Common myeloid progenitor, CD34-positive (primary cell): ENCODE data around the gene ATG9A.

Source experiments
- CTCF ChIA-PET: fragments of 350-600 bp; sonication (Branson Sonifier 250); formaldehyde crosslinking; loops from one replicate; lab custom pipeline; 2021; ENCODE audit warnings: antibody characterized with exemption; lab: Charles Lee
- POLR2A ChIA-PET: fragments of 350-600 bp; sonication (Branson Sonifier 250); formaldehyde crosslinking; loops from one replicate; lab custom pipeline; 2021; ENCODE audit warnings: antibody characterized with exemption; lab: Charles Lee
- DNase-seq, 3 donors: peaks; one replicate each; pipeline versions ENCODE4 v3.0.0 to v3.0.0-alpha.2; 2013
- H3K27ac ChIP-seq, 2 experiments: 1 replicate in 1 of 2; 2 replicates in 1 of 2; pipeline ENCODE4 v1.7.0; 2013; ENCODE audit warnings: inconsistent platforms in 2 of 2, low read length in 2 of 2, mild to moderate bottlenecking in 2 of 2, low read depth in 1 of 2, moderate library complexity in 1 of 2; ENCODE audit not compliant: severe bottlenecking in 2 of 2, insufficient read depth in 1 of 2, poor library complexity in 1 of 2
- H3K27me3 ChIP-seq, 5 experiments: replicated peaks in 2 of 5; 1 replicate in 3 of 5; 2 replicates in 2 of 5; pipeline versions ENCODE4 v1.6.1 to v1.7.0; 2013; ENCODE audit warnings: low read length in 4 of 5, mild to moderate bottlenecking in 2 of 5, moderate library complexity in 2 of 5, inconsistent platforms in 1 of 5; ENCODE audit not compliant: insufficient read depth in 5 of 5, control insufficient read depth in 4 of 5
- H3K36me3 ChIP-seq, 4 experiments: 1 replicate in 2 of 4; 2 replicates in 2 of 4; pipeline versions ENCODE4 v1.6.1 to v1.7.0; 2013; ENCODE audit warnings: low read length in 3 of 4, control low read depth in 1 of 4, mild to moderate bottlenecking in 1 of 4; ENCODE audit not compliant: control insufficient read depth in 4 of 4, insufficient read depth in 4 of 4
- H3K4me1 ChIP-seq, 4 experiments: 1 replicate in 3 of 4; 2 replicates in 1 of 4; pipeline versions ENCODE4 v1.6.1 to v1.7.1; 2013; ENCODE audit warnings: low read length in 3 of 4, mild to moderate bottlenecking in 3 of 4, control low read depth in 1 of 4, inconsistent platforms in 1 of 4, moderate library complexity in 1 of 4; ENCODE audit not compliant: control insufficient read depth in 4 of 4, insufficient read depth in 4 of 4; ENCODE audit errors: control extremely low read depth in 1 of 4
- H3K4me3 ChIP-seq, 7 experiments: 1 replicate in 4 of 7; 2 replicates in 3 of 7; pipeline versions ENCODE4 v1.5.1 to v1.7.0; 2013; ENCODE audit warnings: mild to moderate bottlenecking in 7 of 7, low read length in 6 of 7, moderate library complexity in 6 of 7, inconsistent platforms in 2 of 7, low read depth in 2 of 7, control low read depth in 1 of 7; ENCODE audit not compliant: insufficient read depth in 4 of 7, control insufficient read depth in 1 of 7; ENCODE audit errors: extremely low read depth in 1 of 7
- H3K9me3 ChIP-seq, 5 experiments: 1 replicate in 4 of 5; 2 replicates in 1 of 5; pipeline versions ENCODE4 v1.6.1 to v1.7.1; 2013; ENCODE audit warnings: low read length in 4 of 5, mild to moderate bottlenecking in 2 of 5, inconsistent platforms in 1 of 5, low read depth in 1 of 5, moderate library complexity in 1 of 5; ENCODE audit not compliant: control insufficient read depth in 4 of 5, insufficient read depth in 2 of 5; ENCODE audit errors: control extremely low read depth in 1 of 5
- WGBS: methylation state at CpG from one replicate; pipeline ENCODE4 v1.1.5; 2013; ENCODE audit not compliant: insufficient coverage; 5-methylcytosine and 5-hydroxymethylcytosine counted together

The ATG9A gene

DNA sequence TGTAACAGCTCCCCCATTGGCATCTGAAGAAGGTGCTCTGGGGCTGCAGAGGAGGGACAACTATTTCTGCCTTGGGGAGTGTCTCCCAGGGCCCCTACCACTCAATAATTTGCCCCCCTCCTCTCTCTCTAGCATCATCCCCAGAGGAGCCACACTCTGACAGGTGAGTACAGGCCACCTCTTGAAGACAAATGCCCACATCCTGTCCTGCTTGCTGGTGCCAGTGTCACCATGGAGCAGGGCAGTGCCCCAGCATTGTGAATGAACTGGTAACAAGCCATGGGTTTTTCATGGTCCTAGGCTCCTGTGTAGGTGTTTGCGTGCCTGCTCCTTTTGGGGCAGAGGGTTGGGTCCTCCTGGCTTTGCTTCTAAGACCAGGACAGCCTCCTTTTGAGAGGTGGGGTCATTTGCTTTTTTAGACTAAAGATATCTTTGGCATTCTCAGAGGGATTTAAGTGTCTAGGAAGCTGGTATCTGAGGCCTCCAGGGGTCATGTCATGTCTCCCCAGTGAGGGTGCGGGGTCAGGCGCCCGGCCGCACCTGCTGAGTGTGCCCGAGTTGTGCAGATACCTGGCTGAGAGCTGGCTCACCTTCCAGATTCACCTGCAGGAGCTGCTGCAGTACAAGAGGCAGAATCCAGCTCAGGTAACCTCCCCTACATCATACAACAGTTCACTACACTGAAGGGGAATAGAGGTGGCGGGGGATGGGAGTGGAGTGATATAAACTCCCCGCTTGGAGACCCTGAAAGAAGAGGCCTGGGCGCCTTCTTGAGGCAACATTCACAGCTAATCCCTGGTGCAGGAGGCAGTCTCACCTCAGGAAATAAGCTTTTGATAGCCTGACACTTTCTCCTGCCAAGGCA, 49.6 kb downstream of the ATG9A start:
- WGBS: 99% methylated on average over 6 of the region's 9 CpGs
- no peak for DNase-seq
- CTCF ChIA-PET: interaction anchor here (0.8 to 7.4 kb wide), 9 partner anchors 9 to 30 kb away, joined by 3 to 84 read pairs (median 4); partner anchors contain the start of genes SLC23A3 and ZFAND2B
- POLR2A ChIA-PET: interaction anchor here (0.6 kb wide), 1 partner anchor 32 kb away, joined by 4 read pairs; no protein-coding TSS in a partner anchor
- Histone ChIP-seq H3K27ac (no peak overlapping the region), H3K9me3 (no peaks in the 10 kb centered on the region), H3K27me3 (no peaks in the 10 kb centered on the region), H3K36me3 (peaks cover 12 to 53% (median 49%) of the 10 kb centered on the region in 4 experiments), H3K4me3 (peak overlapping the region in 4 of 7 experiments; percentile 75 to 95 (median 88)), H3K4me1 (peaks cover 12 to 69% (median 51%) of the 10 kb centered on the region in 4 experiments)

DNA sequence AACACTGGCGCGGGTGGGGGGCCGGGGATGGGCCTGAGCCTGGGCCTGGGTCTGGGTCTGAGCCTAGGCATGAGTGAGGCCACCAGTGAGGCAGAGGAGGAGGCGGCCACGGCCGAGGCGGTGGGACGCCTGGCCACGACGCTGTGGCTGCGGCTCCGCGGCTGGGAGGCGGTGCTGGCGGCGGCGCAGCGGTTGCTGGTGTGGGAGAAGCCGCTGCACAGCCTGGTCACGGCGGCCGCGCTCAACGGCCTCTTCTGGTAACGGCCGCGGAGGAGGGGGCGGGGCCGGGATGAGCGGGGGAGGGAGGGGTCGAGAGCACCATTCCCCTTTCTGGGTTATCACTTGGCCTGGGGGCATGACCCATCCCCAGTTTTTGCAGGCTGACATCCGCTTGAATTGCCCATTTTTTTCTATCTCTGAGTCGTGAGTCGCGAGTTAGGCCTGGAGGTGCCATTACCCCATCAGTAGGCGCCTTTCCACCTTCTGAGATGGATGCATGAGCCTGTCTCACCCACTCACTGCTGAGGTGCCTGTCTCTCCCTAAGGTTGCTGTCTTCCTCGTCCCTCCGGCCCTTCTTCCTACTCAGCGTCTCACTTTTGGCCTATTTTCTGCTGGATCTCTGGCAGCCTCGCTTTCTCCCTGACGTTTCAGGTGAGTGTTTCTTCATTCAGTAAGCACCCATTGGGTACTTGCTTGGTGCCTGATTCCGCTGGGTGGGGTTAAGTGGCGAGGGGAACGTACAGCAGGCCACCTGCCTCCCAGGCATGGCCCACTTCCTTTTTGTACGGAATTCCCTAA, 50.9 kb downstream of the ATG9A start:
- Histone ChIP-seq H3K9me3 (no peaks in the 10 kb centered on the region), H3K4me1 (peaks cover 12 to 72% (median 51%) of the 10 kb centered on the region in 4 experiments), H3K4me3 (peak overlapping the region; percentile 59 to 95 (median 75)), H3K27me3 (no peaks in the 10 kb centered on the region), H3K27ac (peak overlapping the region; percentile 12 to 94), H3K36me3 (peaks cover 12 to 57% (median 47%) of the 10 kb centered on the region in 4 experiments)
- no peak for DNase-seq
- POLR2A ChIA-PET: no interaction called here
- 3% methylated on average over 29 of the region's 45 CpGs for WGBS
- CTCF ChIA-PET: interaction anchor here (0.9 to 7.4 kb wide), 6 partner anchors 7 to 31 kb away, joined by 3 to 84 read pairs (median 22); partner anchors contain the start of genes SLC23A3 and ZFAND2B

DNA sequence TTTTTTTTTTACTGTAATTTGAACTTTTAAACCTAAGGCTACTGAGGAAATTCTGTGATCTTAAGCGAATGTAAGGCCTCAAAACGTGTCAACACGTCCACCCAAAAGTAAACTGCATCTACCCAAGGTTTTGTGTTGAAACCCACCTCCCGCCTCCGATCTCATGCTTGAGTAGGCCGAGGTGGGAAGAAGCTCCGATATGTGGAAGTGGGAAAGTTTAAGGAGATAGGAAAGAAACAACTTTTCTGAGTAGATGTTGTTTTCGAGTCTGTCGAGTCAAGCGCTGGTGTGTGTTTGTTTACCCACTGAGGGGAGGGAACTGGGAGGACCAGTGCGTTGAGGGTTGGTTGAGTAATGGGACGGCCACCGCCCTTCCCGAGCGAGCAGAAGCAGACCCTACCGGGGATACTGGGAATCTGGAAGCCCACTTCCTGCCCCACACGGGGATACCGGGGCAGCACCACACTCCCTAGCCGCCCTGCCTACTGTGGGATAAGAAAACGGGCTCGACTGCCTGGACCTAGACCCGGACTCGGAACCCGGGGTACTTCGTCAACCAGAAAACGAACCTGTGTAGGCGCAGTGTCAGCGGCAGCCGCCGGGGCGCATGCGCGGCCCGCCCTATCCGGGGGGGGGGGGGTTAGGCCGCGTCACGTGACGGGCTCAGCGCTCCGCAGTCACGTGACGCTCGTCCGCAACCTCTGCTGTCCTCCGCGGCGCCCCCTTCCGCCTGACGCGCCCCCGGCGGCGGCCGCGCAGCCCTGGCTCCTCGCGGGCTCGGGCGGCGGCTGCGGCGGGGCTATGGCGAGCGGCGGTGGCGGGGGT, 51.7 kb downstream of the ATG9A start, which contains the start of gene RETREG2:
RETREG2 (plus strand) TSS at position 724 of the 825 bp plus-strand sequence; CDS start at position 802, 78 bp downstream.
- Histone ChIP-seq H3K27me3 (no peaks in the 10 kb centered on the region), H3K27ac (peak within 1 kb of the TSS; percentile 62 to 94), H3K4me3 (peak within 1 kb of the TSS; percentile 74 to 95 (median 75)), H3K9me3 (no peaks in the 10 kb centered on the region), H3K36me3 (peaks cover 10 to 57% (median 42%) of the 10 kb centered on the region in 4 experiments), H3K4me1 (peaks cover 12 to 65% (median 50%) of the 10 kb centered on the region in 4 experiments)
- POLR2A ChIA-PET: interaction anchor here (0.6 kb wide), 1 partner anchor 40 kb away, joined by 3 read pairs; no protein-coding TSS in a partner anchor
- peak; percentile 92 to 95 (median 95) for DNase-seq
- WGBS: under 1% methylated on average over 57 of the region's 67 CpGs
- CTCF ChIA-PET: interaction anchor here (1.8 to 9.4 kb wide), 4 partner anchors 15 to 36 kb away, joined by 6 to 238 read pairs (median 58); partner anchors contain the start of genes ABCB6, NHEJ1 and ZFAND2B

DNA sequence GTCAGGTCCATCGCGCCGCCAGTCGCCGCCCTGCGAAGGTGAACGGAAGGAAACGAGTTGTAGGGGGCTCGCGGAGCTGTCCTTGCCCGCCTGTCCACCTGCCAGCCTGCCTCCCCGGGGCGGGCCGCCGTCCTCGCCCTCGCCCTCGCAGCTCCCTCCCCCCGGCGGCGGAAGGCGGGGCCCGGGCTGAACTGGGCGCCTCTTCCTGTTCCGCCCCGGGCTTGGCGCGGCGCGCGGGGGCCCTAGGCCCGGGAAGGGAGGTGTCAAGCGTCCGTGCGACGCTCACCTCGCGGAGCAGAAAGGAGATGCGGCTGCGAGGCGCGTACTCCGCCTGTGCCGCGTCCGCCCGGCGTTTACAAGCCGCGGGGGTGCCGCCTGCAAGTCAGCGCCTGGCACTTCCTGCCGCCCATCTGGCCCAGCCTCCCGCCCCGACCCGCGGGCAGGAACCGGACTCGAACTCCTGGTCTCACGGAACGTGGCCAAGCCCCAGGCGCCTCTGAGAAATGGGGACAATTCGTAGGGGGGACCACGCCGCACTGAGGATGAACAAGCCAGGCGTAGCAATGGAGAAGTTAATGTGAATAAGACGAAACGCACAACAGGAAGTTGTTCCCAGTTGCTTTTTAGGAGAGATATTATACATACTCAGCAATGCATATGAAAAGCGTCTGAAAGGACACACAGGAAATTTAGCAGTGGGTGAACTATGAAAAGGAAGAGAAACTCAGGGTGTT, 52.5 kb downstream of the ATG9A start, which contains the start of gene CNPPD1:
CNPPD1 (minus strand) TSS at position 108 of the 734 bp plus-strand sequence; CDS start at position 11, 97 bp downstream.
- peak; percentile 81 to 89 (median 86) for DNase-seq

DNA sequence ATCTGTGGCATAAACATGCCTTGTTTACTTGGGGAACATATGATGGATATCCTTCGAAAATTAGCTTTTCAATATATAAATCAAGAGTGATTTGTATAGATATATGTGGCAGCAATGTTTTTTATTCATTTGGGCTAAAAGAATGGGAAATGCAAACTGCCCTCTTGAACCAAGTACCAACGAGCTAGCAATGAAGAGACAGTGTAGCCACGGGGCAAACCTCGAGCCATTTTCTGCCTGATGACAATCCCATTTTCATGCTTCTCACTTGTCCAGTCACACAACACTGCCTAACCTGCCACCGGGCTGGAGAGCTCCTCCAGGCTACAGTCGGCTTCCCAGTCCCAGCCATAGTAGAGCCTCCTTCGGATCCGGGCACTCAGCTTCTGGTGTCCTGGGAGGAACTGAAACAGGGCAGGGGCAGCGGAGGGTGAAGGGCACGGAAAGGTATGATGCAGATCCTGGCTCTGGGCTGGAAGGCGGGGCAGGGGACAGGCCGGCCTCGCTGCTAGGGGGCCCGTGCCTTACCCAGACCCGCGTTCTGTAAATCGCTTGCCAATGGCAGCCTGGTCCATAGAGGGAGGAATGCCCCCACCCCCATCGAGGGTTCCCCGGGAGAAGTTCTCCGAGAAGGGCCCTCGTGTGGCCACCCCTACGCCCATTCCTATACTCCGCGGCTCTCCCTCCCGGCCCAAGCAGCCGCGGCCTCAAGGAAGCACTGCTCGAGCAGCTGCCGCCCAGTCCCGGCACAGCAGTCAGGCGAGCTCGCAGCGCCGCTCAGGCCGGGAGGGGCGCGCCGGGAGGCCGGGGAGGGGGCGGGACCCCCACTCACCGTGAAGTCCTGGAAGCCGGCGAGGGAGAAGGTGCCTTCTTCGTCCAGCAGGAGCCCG, 53.3 kb downstream of the ATG9A start:
- WGBS: 0% methylated on average over 42 of the region's 45 CpGs
- H3K27ac ChIP-seq: peak overlapping the region; percentile 62 to 94
- peak overlapping the region; percentile 74 to 95 (median 75) for H3K4me3 ChIP-seq
- peak in 1 of 3 donors; percentile 39 for DNase-seq
- H3K36me3 ChIP-seq: peaks cover 12 to 54% (median 37%) of the 10 kb centered on the region in 4 experiments
- H3K27me3 ChIP-seq: no peaks in the 10 kb centered on the region
- ChIA-PET CTCF (interaction anchor here (0.9 to 9.4 kb wide), 13 partner anchors 10 to 119 kb away, joined by 3 to 238 read pairs (median 6); partner anchors contain the start of genes ABCB6, NHEJ1 and ZFAND2B), POLR2A (interaction anchor here (0.8 to 1.4 kb wide), 2 partner anchors 28 to 69 kb away, joined by 3 to 4 read pairs; partner anchors contain the start of genes GLB1L and STK16)
- H3K9me3 ChIP-seq: no peaks in the 10 kb centered on the region
- peaks cover 12 to 49% (median 39%) of the 10 kb centered on the region in 4 experiments for H3K4me1 ChIP-seq

More for the DNA sequence above, 52.5 kb downstream of the ATG9A start, which contains the start of gene CNPPD1:
- Histone ChIP-seq H3K4me1 (peaks cover 12 to 57% (median 46%) of the 10 kb centered on the region in 4 experiments), H3K9me3 (no peaks in the 10 kb centered on the region), H3K4me3 (peak within 1 kb of the TSS; percentile 74 to 95 (median 75)), H3K27ac (peak within 1 kb of the TSS; percentile 62 to 94), H3K36me3 (peaks cover 12 to 55% (median 40%) of the 10 kb centered on the region in 4 experiments), H3K27me3 (no peaks in the 10 kb centered on the region)
- ChIA-PET POLR2A (interaction anchor here (0.8 to 1.4 kb wide), 2 partner anchors 27 to 69 kb away, joined by 3 to 4 read pairs; partner anchors contain the start of genes GLB1L and STK16), CTCF (interaction anchor here (1.0 to 9.4 kb wide), 10 partner anchors 11 to 118 kb away, joined by 3 to 238 read pairs (median 6); partner anchors contain the start of genes ABCB6, NHEJ1 and ZFAND2B)
- WGBS: 0% methylated on average over 60 of the region's 69 CpGs
